SU-DHL-6 (cell line): ENCODE data around the gene NELL2.

Experiments
- H2AFZ ChIP-seq: fragments of 200-600 bp; sonication (generic); 2 replicates; pipeline ENCODE4 v1.6.1; 2014; ENCODE audit warnings: low read depth, mild to moderate bottlenecking, moderate library complexity, mixed read lengths, antibody characterized with exemption, low read length; ENCODE audit not compliant: severe bottlenecking
- H3F3A ChIP-seq: fragments of 200-600 bp; shearing (Covaris generic); 2 replicates; pipeline ENCODE4 v1.6.0; 2016; ENCODE audit warnings: antibody characterized with exemption, mild to moderate bottlenecking; ENCODE audit not compliant: insufficient read depth
- H3K27ac ChIP-seq: fragments of 200-600 bp; sonication (generic); 2 replicates; pipeline ENCODE4 v1.5.1; 2016; ENCODE audit warnings: low read depth, mild to moderate bottlenecking, low read length, moderate library complexity, mixed read lengths
- H3K27me3 ChIP-seq: fragments of 200-600 bp; sonication (generic), shearing (Covaris generic); 2 replicates; pipeline ENCODE4 v1.6.0; 2014; ENCODE audit warnings: mild to moderate bottlenecking, low read length
- H3K36me3 ChIP-seq: fragments of 200-600 bp; sonication (generic); 2 replicates; pipeline ENCODE4 v1.6.1; 2014; ENCODE audit warnings: mild to moderate bottlenecking, low read length, mixed read lengths
- H3K4me2 ChIP-seq: fragments of 300-600, 200-600 bp; shearing (Covaris generic), sonication (generic); 2 replicates; pipeline ENCODE4 v1.6.0; 2014; ENCODE audit warnings: low read length, low read depth, mild to moderate bottlenecking; ENCODE audit not compliant: poor library complexity, severe bottlenecking
- H3K4me3 ChIP-seq: fragments of 200-600 bp; sonication (generic); 2 replicates; pipeline ENCODE4 v1.5.1; 2014; ENCODE audit warnings: antibody characterized with exemption, low read length, mild to moderate bottlenecking, mixed read lengths; ENCODE audit not compliant: insufficient read depth, poor library complexity, severe bottlenecking
- H3K79me2 ChIP-seq: fragments of 200-600 bp; sonication (generic); 2 replicates; pipeline ENCODE4 v1.6.1; 2014; ENCODE audit warnings: mild to moderate bottlenecking, low read length, moderate library complexity; ENCODE audit not compliant: insufficient read depth
- H3K9ac ChIP-seq: fragments of 200-600 bp; sonication (generic); 2 replicates; pipeline ENCODE4 v1.7.0; 2014; ENCODE audit warnings: mild to moderate bottlenecking, low read length
- H3K9me2 ChIP-seq: fragments of 200-600 bp; sonication (generic); replicated peaks from 2 replicates; pipeline ENCODE4 v1.6.1; 2014; ENCODE audit warnings: low read length; ENCODE audit not compliant: insufficient read depth
- H3K9me3 ChIP-seq: fragments of 200-600 bp; sonication (generic); 2 replicates; pipeline ENCODE4 v1.6.1; 2014; ENCODE audit warnings: low read length, mixed read lengths; ENCODE audit not compliant: insufficient read depth
- H4K20me1 ChIP-seq: fragments of 200-600 bp; sonication (generic); 2 replicates; pipeline ENCODE4 v1.6.1; 2014; ENCODE audit warnings: low read depth, mild to moderate bottlenecking, antibody characterized with exemption, low read length, moderate library complexity, mixed read lengths
- CTCF ChIP-seq: fragments of 200-600 bp; sonication (generic); IDR thresholded peaks from one replicate; pipeline ENCODE4 v1.5.1; 2017; ENCODE audit warnings: antibody characterized with exemption, mild to moderate bottlenecking, low read length, moderate library complexity; ENCODE audit not compliant: insufficient read depth, poor library complexity, severe bottlenecking
- EZH2phosphoT487 ChIP-seq: fragments of 200-600 bp; sonication (generic), shearing (Covaris generic); conservative IDR thresholded peaks from 2 replicates; pipeline ENCODE4 v1.6.1; 2018; ENCODE audit warnings: mild to moderate bottlenecking, antibody characterized with exemption, low read length, moderate library complexity, mixed read lengths

The NELL2 gene

DNA sequence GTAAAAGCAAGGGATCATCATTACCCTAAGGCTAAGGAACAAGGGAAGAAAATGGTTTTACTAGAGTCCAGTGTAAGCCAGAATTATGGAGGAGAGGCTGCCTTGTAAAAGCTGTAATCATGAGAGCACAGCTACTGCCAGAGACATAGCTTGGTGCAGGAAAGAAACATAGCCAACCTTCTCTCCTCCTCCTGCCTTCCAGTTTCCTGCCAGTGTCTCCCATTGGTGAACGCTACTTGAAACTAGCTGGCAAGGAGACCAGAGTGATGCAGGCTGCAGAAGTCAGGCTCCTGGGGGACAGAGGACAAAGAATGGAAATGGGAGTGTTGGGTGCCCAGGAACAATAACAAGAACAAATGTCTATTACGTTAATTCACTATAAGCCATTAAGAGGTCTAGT is 158.5 kb downstream of the NELL2 start:
- peaks cover 40% of the 10 kb centered on the region for H3F3A ChIP-seq
- H3K9me3 ChIP-seq, result no peaks in the 10 kb centered on the region
- H3K27me3 ChIP-seq, result no peaks in the 10 kb centered on the region
- H3K4me3 ChIP-seq, result no peak overlapping the region
- H4K20me1 ChIP-seq, result no peaks in the 10 kb centered on the region
- no peaks in the 10 kb centered on the region for H3K9me2 ChIP-seq
- H3K27ac ChIP-seq, result peak overlapping the region; percentile 14; the same call in 1 of the 2 replicates
- no peak for TF ChIP-seq CTCF
- no peak for TF ChIP-seq EZH2phosphoT487
- H3K79me2 ChIP-seq, result peaks cover 8% of the 10 kb centered on the region; the same call in 1 of the 2 replicates
- 0 out of 2 replicates have a peak, but pooled peaks cover 3% of the 10 kb centered on the region for H3K36me3 ChIP-seq
- H3K9ac ChIP-seq, result no peak overlapping the region
- H3K4me2 ChIP-seq, result no peak overlapping the region
- H2AFZ ChIP-seq, result no peak overlapping the region

DNA sequence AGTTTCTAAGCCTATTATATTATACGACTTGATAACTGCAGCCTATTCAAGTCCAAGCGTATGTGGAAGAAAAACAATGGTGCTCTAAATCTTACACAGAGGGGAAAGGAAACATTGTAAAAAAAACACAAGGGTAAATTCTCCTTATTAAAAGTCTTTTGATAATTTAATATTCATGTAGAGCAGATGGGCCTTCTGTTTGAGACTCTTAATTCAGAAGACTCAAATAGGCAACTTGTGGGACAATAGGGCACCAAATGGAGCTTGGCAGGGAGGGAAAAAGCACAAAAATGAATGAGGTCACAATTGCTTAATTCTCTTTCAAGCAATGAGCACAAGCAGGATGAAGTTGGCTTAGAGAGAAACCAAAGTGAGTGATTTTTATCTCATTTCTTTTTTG is 159.4 kb downstream of the NELL2 start:
- H3K9me3 ChIP-seq, result no peaks in the 10 kb centered on the region
- H3K4me2 ChIP-seq, result no peak overlapping the region
- H3K79me2 ChIP-seq, result peaks cover 15% of the 10 kb centered on the region; the same call in 1 of the 2 replicates
- H3K9ac ChIP-seq, result no peak overlapping the region
- H3F3A ChIP-seq, result peaks cover 31% of the 10 kb centered on the region
- H2AFZ ChIP-seq, result no peak overlapping the region
- TF ChIP-seq CTCF (no peak), EZH2phosphoT487 (no peak)
- H3K4me3 ChIP-seq, result no peak overlapping the region
- H3K9me2 ChIP-seq, result no peaks in the 10 kb centered on the region
- peak overlapping the region; percentile 14; the same call in 1 of the 2 replicates for H3K27ac ChIP-seq
- no peaks in the 10 kb centered on the region for H4K20me1 ChIP-seq
- H3K27me3 ChIP-seq, result no peaks in the 10 kb centered on the region
- 0 out of 2 replicates have a peak, but pooled peaks cover 3% of the 10 kb centered on the region for H3K36me3 ChIP-seq

GRCh38 chr12:44711736-44712135 is 164.4 kb downstream of the NELL2 start:
- H3K4me2 ChIP-seq, result peak overlapping the region; percentile 60
- H3K9me3 ChIP-seq, result no peaks in the 10 kb centered on the region
- H2AFZ ChIP-seq, result no peak overlapping the region
- peak overlapping the region; percentile 68; the same call in 1 of the 2 replicates for H3K27ac ChIP-seq
- H3K79me2 ChIP-seq, result peaks cover 25% of the 10 kb centered on the region; the same call in 1 of the 2 replicates
- no peak overlapping the region for H3K4me3 ChIP-seq
- no peaks in the 10 kb centered on the region for H3K27me3 ChIP-seq
- TF ChIP-seq CTCF (no peak), EZH2phosphoT487 (no peak)
- H3K36me3 ChIP-seq, result peaks cover 10% of the 10 kb centered on the region; the same call in 1 of the 2 replicates
- no peaks in the 10 kb centered on the region for H3K9me2 ChIP-seq
- peaks cover 5% of the 10 kb centered on the region; the same call in 1 of the 2 replicates for H3F3A ChIP-seq
- 0 out of 2 replicates have a peak overlapping the region, but pooled peaks have one; percentile 18 for H3K9ac ChIP-seq
- H4K20me1 ChIP-seq, result no peaks in the 10 kb centered on the region
